GM12872 (cell line): ENCODE results near the gene SLC40A1.

Source experiments
- TF ChIP-seq, protein P1 (sequence below): IDR thresholded peaks from 3 replicates; pipeline ENCODE4 v1.5.1; 2011; ENCODE audit warnings: low read depth, mild to moderate bottlenecking, low read length, moderate library complexity; ENCODE audit not compliant: insufficient read depth

The SLC40A1 gene, protein sequence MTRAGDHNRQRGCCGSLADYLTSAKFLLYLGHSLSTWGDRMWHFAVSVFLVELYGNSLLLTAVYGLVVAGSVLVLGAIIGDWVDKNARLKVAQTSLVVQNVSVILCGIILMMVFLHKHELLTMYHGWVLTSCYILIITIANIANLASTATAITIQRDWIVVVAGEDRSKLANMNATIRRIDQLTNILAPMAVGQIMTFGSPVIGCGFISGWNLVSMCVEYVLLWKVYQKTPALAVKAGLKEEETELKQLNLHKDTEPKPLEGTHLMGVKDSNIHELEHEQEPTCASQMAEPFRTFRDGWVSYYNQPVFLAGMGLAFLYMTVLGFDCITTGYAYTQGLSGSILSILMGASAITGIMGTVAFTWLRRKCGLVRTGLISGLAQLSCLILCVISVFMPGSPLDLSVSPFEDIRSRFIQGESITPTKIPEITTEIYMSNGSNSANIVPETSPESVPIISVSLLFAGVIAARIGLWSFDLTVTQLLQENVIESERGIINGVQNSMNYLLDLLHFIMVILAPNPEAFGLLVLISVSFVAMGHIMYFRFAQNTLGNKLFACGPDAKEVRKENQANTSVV

DNA sequence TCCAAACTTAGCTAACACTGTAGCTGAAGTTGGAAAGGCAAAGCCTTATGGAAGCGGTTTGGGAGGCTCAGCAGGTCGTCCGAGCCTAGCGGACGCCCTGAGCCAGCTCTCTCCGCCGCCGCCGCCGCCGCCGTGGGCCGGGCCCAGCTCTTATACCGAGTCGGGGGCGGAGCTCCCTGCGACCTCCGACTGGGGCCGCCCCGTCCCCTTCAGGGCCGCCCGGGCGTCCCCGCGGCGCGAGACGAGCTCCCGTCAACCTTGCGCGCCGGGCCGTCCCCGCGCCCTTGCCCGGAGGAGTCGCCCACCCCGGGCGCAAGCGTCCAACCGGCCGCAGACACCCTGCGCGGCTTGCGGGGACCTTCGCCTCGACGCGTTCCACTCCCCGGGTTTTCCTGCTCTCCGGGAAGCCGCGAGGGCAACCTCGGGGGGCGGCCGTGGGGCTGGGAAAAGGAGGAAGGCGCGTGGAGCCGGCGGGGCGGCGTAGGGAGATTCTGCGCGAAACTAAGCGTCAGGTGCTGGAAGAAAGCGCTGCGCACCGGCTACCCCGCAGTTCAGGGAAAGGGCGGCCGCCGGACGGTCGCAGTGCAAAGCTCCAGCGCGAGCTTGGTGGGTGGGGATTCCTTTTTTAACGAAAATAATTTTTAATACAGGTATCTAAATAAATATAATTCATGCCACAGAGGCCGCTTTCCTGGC is at the start of gene SLC40A1:
Gene SLC40A1, minus strand, starts transcription at position 129 of the 696 bp plus-strand sequence. CDS start 326 bp downstream, outside the sequence.
- TF ChIP-seq, protein P1, sequence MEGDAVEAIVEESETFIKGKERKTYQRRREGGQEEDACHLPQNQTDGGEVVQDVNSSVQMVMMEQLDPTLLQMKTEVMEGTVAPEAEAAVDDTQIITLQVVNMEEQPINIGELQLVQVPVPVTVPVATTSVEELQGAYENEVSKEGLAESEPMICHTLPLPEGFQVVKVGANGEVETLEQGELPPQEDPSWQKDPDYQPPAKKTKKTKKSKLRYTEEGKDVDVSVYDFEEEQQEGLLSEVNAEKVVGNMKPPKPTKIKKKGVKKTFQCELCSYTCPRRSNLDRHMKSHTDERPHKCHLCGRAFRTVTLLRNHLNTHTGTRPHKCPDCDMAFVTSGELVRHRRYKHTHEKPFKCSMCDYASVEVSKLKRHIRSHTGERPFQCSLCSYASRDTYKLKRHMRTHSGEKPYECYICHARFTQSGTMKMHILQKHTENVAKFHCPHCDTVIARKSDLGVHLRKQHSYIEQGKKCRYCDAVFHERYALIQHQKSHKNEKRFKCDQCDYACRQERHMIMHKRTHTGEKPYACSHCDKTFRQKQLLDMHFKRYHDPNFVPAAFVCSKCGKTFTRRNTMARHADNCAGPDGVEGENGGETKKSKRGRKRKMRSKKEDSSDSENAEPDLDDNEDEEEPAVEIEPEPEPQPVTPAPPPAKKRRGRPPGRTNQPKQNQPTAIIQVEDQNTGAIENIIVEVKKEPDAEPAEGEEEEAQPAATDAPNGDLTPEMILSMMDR, result no peak

DNA sequence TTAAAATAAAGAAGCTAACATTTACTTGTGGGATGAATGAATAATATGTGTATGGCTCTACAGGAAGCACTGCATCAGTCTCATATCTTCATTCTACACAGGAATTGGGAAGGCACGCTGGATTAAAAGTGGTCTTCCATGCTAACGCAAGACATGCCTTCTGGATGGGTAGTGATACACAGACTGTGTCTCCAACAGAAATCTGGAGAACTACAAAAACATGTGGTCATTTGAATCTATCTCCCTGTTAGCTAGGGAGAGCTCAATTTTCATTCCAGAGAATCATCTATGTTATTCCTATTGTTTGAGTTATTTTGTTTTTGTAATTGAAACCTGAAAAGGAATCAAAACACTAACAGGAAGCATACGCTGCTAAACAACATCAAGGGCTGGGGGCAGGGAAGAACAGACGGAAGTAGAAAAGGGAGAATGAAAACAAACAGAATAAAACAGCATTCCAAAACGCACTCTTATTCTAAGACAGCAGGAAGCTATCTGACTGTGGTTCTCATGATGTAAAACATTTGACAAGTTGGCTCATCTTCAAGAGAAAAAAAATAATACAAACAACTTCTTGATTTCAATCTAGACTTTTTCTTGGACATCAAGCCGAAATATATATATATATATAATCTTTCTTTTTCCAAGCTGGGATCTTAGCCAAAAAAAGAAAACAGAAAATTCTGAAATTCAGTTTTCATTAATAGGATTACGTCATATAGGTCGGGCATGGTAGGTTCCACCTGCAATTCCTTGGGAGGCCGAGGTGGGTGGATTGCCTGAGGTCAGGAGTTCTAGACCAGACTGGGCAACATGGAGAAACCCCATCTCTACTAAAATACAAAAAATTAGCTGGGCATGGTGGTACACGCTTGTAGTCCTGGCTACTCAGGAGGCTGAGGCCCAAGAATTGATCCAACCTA is 49.2 kb upstream of the SLC40A1 start:
- TF ChIP-seq, protein P1, result no peak

DNA sequence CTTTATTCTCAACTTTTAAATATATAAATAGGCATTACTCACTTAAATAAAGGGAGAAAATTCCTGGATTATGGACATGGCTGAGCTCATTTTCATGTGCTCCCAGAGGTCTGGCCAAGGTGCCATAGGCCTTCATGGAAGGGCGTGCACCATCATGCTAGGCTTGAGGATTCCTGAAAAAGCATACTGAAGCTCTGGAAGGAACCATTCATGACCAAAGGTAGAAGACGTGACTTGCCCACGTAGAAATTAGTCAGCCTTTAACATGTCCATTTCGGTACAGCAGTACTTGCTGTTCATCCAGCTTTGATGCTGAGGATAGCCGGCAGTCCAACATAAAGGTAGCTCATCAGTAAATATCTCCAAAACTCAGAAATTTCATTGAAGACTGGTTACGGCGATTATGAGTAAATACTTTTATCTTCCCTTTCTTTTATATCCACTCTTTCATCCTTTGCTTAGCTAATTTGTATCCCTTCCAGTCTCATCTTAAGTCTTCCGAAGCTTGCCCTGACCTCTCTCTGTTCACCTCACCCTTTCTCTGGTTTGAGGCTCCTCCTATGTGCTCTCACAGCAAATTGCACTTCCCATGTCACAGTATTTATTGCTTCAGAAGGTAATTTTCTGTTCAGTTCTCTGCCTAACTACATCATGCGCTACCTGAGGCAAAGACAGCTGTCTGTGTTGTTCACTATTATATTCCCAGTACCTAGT is 48.4 kb upstream of the SLC40A1 start:
- TF ChIP-seq, protein P1, result no peak

DNA sequence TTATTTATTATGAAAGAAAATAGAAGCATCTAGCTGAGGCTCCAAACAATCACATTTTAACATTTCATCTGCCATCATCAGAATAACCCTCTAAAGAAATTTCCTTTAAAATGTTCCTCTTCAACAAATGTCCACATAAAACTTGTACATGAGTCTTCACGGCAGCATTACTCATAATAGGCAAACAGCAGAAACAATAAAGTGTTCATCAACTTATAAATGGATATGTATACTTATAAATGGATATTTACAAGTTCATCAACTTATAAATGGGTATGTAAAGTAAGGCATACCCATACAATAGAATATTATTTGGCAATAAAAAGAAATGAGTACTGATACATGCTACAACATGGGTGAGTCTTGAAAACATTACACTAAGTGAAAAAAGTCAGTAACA is 47.2 kb upstream of the SLC40A1 start:
- TF ChIP-seq, protein P1, result no peak

DNA sequence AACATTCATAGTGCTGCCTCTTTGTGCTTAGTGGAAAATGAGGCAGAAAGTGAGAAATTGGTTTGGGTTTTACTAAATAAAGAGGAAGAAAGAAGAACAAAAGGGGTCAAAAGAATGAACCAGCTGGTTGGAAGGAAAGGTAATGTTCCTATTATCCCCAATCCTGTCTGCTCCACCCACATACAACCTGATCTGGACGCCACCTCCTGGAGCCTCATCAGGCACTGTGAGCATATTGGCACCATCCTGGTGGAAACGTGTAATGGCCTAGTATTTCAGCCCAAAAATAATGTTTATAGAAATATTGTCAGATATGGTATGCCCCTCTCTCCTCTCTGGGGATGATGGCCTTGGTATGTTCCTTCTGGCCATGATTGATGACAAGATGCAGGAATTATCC is 45.0 kb upstream of the SLC40A1 start:
- TF ChIP-seq, protein P1, result no peak

DNA sequence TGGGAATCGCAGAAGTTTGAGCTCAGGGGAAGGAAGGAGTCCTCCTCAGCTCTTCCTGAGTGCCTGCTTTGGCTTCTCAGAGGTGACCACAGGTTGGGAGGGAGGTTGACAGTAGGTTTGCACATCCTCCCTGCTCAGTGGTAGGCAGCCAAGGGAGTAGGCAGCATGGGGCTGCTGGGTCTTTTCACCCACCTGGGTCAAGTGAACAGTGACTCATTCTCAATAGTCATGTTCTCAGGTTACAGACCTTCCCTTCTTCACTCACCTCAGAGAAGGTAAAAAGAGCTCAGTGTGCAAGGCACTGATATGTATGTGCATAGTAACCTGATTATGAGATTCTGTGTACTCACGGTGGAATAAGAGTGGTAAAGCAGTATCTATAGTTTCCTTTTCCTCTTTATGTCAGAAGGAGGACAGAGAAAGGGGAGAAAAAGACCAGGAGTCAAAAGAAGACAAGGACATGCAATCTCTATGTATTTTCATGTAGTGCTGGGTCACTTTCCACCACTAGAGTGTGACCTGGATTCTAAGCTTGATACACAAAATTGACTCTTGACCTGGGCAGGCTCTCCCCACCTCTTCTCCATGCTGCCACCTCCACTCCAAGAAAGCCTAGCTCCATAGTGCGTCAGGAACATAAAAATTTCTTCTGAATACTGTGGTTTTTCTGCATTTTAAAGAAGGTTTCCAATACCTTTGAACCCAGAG is 44.2 kb upstream of the SLC40A1 start:
- TF ChIP-seq, protein P1, result no peak
